GM10248 (cell line): Measurements from ENCODE around the gene CLEC20A.

Experiments
- CTCF ChIA-PET: fragments of 300-600 bp; sonication (Branson Sonifier 250); formaldehyde crosslinking; extraction: SDS; loops from one replicate; lab custom pipeline; 2021; ENCODE audit warnings: antibody characterized with exemption; lab: Yijun Ruan, JAX
- POLR2A ChIA-PET: fragments of 350-650 bp; sonication (Branson Sonifier 250); formaldehyde crosslinking; extraction: SDS; loops from one replicate; lab custom pipeline; 2020; ENCODE audit warnings: antibody characterized with exemption; lab: Yijun Ruan, JAX
- DNase-seq: peaks from one replicate; pipeline ENCODE4 v3.0.0; 2012; ENCODE audit errors: extremely low spot score
- CTCF ChIP-seq: IDR thresholded peaks from 2 replicates; pipeline ENCODE4 v1.5.1; 2012; ENCODE audit warnings: mild to moderate bottlenecking, low read depth; ENCODE audit errors: extremely low read depth, missing control alignments, control extremely low read depth

Gene CLEC20A

DNA sequence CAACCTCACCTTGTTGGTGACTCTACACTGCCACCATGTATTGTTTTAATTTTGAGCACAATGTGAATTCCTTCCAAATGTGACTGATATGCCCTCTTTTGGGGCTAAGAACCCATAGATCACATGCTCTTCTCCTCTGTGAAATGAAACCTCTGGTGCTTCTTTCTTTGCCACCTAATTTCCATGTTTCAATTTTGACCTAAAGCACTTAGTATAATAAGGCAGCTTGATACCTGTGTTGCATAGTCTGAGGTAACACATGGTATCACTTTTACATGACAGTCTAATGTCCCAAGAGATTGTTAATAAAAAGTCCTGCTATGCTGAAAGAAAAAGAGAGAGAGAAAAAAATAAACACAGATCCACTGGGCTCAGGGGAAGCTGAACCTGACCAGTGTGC lies 24.2 kb downstream of the CLEC20A start:
- CTCF ChIA-PET: interaction anchor here (1.0 kb wide), 1 partner anchor 30 kb away, joined by 4 read pairs; no protein-coding TSS in a partner anchor
- no peak for DNase-seq
- TF ChIP-seq CTCF: no peak
- POLR2A ChIA-PET: no interaction called here

- ChIA-PET CTCF (interaction anchor here (2.0 kb wide), 1 partner anchor 30 kb away, joined by 6 read pairs; no protein-coding TSS in a partner anchor), POLR2A (no interaction called here)
These were observed 26.3 kb downstream of the CLEC20A start for GRCh38 chr1:178470411-178470960.

GRCh38 chr1:178467837-178468236 lies 28.9 kb downstream of the CLEC20A start:
- POLR2A ChIA-PET: no interaction called here
- CTCF ChIA-PET: interaction anchor here (1.6 kb wide), 1 partner anchor 157 kb away, joined by 3 read pairs; no protein-coding TSS in a partner anchor
- no peak for DNase-seq
- TF ChIP-seq CTCF: no peak

More at GRCh38 chr1:178470411-178470960, 26.3 kb downstream of the CLEC20A start:
- DNase-seq: no peak
- no peak for TF ChIP-seq CTCF

- ChIA-PET CTCF (interaction anchor here (1.4 kb wide), 1 partner anchor 11 kb away, joined by 5 read pairs; no protein-coding TSS in a partner anchor), POLR2A (no interaction called here)
- DNase-seq: no peak
- TF ChIP-seq CTCF: no peak
These were observed 31.8 kb downstream of the CLEC20A start for GRCh38 chr1:178465011-178465410.

DNA sequence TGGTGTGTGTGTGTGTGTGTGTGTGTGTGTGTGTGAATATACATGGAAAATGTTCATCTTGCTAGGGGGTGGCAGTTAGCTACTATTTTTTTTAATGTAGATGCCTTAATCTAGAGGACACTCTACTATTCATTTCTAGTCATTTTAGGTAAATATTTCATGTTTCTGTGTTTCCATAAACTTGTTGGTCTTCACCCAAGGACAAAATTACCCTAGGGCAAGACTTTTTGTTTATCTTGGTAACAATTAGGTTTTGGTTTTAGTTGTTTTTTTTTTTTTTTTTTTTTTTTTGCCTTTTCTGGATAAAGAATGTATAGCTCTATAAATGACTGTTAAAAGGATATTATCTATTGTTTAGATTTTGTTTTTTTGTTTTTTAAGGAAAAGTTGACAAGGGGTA lies 32.2 kb downstream of the CLEC20A start:
- no peak for TF ChIP-seq CTCF
- DNase-seq: no peak
- CTCF ChIA-PET: interaction anchor here (1.4 kb wide), 1 partner anchor 11 kb away, joined by 5 read pairs; no protein-coding TSS in a partner anchor

GRCh38 chr1:178464141-178464540 lies 32.6 kb downstream of the CLEC20A start:
- DNase-seq: no peak
- ChIA-PET POLR2A (no interaction called here), CTCF (interaction anchor here (1.4 kb wide), 1 partner anchor 12 kb away, joined by 5 read pairs; no protein-coding TSS in a partner anchor)
- no peak for TF ChIP-seq CTCF

More for the DNA sequence above, 32.2 kb downstream of the CLEC20A start:
- POLR2A ChIA-PET: no interaction called here
